RPMI8226 (cell line): ENCODE data around the gene KLC4.

ENCODE experiments used
- DNase-seq: peaks from one replicate; pipeline ENCODE4 v3.0.0-alpha.2; 2015

The KLC4 gene

DNA sequence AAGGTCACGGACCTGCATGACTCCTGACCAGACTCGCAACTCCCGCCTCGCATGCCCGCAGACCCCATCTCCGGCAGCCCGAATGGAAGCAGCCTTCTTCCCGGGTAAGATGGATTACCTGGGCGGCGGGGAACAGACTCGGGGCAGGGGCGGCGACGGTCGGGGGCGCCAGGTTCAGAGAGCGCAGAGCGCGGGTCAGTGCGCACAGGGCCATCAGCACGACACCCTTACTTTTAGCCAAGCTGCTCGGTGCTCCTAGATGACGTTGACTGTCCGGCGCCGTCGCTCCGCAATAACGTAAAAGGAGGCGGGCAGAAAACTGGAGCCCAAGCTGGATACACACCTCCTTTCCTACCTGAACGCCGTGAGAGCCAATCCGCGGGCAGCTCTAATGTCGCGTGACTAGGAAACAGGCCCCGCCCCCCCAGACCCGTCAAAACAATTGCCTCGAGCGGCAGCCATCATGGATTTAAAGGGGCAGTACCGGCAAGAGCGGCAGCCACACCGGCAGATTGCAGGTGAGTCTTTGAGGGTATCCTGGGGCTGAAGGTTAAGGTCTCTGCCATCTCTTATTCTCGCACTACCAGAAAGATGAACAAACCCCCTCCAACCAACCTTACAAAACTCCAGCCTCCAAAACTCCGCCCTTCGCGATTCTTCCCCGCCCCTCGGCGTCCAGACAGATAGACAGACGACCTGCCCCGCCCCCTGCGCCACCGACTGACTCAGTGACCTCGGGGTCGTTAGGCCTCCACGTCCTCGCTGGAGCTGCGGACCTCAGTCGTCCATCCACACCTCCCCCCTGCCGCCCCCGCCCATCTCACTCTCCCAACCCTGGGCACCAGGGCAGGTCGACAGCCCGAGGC, at the start of gene KLC4, which contains the start of gene MRPL2:
TSS of gene KLC4 (plus strand) at position 464 of the 866 bp plus-strand sequence. CDS start 1,705 bp downstream, outside the sequence.
TSS of gene MRPL2 (minus strand) at position 267 of the 866 bp plus-strand sequence. CDS start at position 214, 53 bp downstream.
- DNase-seq = peak; percentile 99

- DNase-seq = no peak
Measured at GRCh38 chr6:43011207-43011606, 48.2 kb upstream of the KLC4 start.

DNA sequence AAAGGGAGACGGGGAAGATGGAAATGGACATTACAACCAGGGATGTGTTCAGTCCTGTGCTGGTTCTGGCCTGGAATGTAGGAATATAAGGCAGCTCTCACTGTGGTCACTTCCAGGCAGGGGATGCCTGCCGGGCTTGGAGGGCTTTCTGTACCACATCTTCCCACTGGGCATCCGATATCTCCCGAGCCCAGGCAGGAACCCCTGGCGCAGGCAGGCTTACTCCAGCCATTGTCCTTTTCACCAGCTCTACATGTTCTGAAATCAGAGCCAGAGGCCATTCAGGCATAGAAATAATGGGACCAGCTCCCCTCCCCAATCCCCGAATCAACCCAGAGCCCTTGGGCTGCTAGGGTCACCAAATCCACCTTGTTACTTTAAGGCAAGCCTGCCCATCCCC, 47.1 kb upstream of the KLC4 start:
- DNase-seq = no peak

GRCh38 chr6:43013097-43013842, 46.2 kb upstream of the KLC4 start:
- no peak for DNase-seq

DNA sequence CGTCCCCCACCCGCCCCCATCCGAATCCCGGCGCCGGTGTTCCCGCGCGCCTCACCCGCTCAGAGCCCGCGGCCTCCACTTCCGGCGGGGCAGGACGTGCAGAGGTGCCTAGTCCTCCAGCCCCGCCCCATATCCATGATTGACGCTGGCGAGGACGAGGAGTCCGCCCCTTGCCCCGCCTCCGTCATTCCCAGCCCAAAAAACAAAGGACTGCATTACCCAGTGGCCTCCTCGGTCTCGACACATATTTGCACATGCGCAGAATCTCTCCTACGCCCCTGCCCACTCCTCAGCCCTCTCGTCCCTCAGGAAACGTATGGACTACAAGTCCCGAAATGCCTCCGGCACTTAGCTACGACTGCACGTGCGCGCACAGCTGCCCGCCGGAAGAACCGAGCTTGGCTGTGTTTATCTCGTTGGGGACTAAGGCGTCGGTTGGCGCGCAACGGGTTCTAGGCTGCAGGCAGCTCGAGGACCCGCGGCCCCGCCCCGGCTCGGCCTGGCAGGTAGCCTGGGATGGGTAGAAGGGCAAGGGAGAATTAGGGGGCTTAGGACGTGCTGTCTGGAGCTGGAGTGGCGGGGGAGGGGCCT, 45.5 kb upstream of the KLC4 start, which contains the start of the genes KLHDC3 and MEA1:
TSS of gene KLHDC3 (plus strand) at position 407 of the 591 bp plus-strand sequence. CDS start 2,944 bp downstream, outside the sequence.
TSS of gene MEA1 (minus strand) at position 104 of the 591 bp plus-strand sequence. CDS start 133 bp downstream, outside the sequence.
- DNase-seq = peak; percentile 99

- no peak for DNase-seq
Measured at GRCh38 chr6:43014434-43014909, 45.0 kb upstream of the KLC4 start.

- no peak for DNase-seq
Measured at GRCh38 chr6:43016176-43016942, 43.1 kb upstream of the KLC4 start.

DNA sequence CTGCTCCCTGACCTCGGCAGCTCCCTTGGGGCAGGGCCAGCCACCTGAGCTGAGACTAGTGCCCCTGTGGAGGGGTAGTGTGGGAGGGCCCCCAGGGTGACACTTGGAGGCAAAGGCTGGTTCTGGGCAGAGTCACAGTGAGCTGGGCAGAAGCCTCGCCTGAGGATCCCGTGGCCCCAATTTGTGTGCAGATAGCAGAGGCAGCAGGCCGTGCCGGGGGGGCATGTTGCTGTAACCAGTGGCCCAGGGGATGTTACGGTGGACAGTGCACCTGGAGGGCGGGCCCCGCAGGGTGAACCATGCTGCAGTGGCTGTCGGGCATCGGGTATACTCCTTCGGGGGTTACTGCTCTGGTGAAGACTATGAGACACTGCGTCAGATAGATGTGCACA, 42.5 kb upstream of the KLC4 start:
- DNase-seq = no peak

GRCh38 chr6:43019152-43019551, 40.3 kb upstream of the KLC4 start:
- DNase-seq = no peak

GRCh38 chr6:43020052-43020705, 39.3 kb upstream of the KLC4 start:
- DNase-seq = no peak

GRCh38 chr6:43020847-43021246, 38.6 kb upstream of the KLC4 start:
- no peak for DNase-seq

DNA sequence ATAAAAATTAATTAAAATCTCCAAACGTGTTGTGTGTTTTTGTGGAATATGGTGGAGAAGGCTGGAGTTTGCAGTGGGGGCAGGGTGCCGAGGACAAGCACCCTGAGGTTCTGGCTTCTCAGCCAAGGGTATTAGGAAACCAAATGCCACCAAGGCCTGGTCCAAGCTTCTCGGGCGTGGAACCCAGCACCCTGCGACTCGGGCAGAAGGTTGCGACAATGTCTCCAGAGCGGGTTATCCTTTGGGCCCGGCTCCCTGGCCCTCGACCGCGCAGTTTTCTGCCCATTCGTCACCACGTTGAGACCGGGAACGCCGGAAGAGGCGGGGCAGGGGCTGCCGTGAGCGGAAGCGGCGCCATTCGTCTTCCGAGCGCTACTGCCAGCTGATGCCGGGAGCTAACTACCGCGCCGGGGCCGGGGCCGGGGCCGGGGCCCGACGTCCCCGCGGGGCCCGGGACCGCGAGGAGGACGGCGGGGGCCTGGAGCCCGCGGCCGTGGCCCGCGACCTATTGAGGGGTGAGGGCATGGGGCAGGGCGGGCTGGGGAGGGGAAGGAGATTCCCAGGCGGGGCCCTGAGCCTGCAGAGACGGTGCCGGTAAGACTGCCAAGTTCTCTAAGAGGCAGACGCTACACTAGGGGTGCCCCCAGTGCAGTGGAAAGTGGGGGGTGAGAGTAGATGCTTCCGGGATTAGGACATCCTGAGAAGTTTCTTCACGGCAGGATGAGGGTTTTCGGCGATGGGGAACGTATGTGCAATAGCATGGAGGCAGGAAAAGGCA, 38.0 kb upstream of the KLC4 start, which contains the start of gene RRP36:
TSS of gene RRP36 (plus strand) at position 354 of the 778 bp plus-strand sequence. CDS start at position 386, 32 bp downstream.
- peak; percentile 83 for DNase-seq

DNA sequence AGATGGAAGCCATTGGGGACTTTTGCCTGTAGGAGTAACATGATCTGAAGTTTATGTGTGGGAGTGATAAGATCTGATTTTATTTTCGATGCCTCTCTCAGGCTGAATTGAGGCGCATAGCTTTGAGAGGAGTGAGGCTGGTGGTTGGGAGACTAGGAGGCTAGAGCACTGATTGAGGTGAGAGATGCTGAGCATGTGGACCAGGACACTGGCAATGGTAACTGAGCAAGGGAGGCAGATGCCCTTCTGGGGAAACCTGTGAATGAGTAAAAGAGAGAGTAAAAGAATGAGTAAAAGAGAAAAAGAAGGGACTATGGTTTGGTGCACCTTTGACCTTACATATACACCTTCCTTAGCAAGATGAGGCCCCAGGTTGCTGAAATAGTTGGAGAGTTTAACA, 35.0 kb upstream of the KLC4 start:
- no peak for DNase-seq

DNA sequence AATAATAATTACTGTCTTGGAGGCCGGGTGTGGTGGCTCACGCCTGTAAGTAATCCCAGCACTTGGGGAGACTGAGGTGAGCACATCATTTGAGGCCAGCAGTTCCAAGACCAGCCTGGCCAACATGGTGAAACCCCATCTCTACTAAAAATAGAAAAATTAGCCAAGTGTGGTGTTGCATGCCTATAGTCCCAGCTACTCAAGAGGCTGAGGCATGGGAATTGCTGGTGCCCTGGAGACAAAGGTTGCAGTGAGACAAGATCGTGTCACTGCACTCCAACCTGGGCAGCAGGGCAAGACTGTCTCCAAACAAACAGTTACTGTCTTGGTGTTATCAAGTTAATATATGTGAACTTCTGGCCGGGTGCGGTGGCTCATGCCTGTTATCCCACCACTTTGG, 33.1 kb upstream of the KLC4 start:
- no peak for DNase-seq

GRCh38 chr6:43029120-43029519, 30.3 kb upstream of the KLC4 start:
- DNase-seq = no peak

- DNase-seq = no peak
Measured at GRCh38 chr6:43032326-43032725, 27.1 kb upstream of the KLC4 start.

- DNase-seq = no peak
Measured at GRCh38 chr6:43033496-43034189, 25.8 kb upstream of the KLC4 start.

GRCh38 chr6:43034190-43034525, 25.3 kb upstream of the KLC4 start:
- DNase-seq = no peak

DNA sequence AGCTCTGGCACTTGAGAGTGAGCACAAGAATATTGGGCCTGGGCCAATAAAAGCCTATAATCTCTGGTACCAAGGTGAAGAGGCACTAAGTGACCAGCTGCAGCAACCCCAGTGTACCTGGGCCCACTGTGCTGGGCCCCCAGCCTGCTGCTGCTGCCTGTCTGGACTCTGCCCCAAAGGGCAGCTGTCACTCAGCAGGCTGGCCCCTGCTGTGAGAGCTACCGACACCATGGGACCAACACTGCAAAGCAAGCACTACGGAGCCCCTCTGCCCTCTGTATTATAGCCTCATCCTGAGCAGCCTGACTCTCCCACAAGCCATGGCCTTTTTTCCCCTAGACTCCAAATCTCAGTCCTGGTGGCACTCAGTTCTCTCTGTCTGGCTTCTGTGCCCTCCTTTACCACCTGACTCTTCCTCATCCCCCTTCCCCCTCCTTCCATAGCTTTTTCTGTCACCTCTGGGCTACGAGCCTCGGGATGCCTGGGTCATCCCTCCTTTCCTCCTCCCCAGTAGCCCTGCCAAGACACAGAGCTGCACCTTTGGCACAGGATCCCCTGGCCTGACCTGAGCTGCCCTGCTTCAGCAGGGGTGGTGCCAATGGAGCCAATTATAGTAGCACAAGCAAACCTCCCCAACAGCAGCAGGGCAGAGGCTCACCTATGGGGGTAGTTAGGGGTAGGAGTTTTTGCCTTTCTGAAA, 23.8 kb upstream of the KLC4 start:
- DNase-seq = no peak

- no peak for DNase-seq
Measured at GRCh38 chr6:43036712-43037111, 22.7 kb upstream of the KLC4 start.
